ENCODE data around the gene TXLNB.
"Not testable (repeated sequence)": the region's sequence is repeated elsewhere in the genome, so short reads cannot be mapped to it uniquely, and the experiment has no call there.

TXLNB gene

DNA sequence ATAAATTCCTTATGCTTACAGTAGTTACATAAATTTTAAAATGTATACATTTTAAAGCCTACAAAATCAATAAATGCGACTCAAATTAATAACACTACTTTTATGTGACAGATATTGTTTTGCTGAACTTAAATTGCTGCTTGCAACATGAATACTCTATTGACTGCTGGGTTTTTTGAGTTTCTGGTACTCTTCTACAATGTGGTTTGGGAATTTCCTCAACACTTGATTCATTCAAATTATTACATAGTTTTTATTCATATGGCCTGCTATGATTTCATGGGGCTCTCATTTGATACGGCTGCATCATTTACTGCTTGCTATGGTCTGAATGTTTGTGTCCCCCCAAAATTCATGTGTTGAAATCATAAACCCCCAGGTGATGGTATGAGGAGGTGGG, 2.3 kb upstream of the TXLNB start:
- TF ChIP-seq YY1 (IDR thresholded peaks at IDR 0.05; ENCODE audit: insufficient read depth, insufficient read length): no peak
- TF ChIP-seq SUZ12 (IDR thresholded peaks at IDR 0.05; ENCODE audit: extremely low read depth, insufficient read depth, insufficient read length): no peak
- TF ChIP-seq ZNF274 (IDR thresholded peaks at IDR 0.05; ENCODE audit: low read depth, low read length): no peak
- Histone ChIP-seq H3K4me1 (ENCODE audit: insufficient read depth, insufficient read length) (no peaks in the 10 kb centered on the region), H3K9me3 (ENCODE audit: insufficient read depth, low read length) (no peaks in the 10 kb centered on the region), H3K36me3 (ENCODE audit: insufficient read depth, insufficient read length, low read length) (no peaks in the 10 kb centered on the region), H3K4me3 (ENCODE audit: insufficient read length, low read depth) (no peak overlapping the region), H3K27me3 (ENCODE audit: insufficient read depth, insufficient read length) (no peaks in the 10 kb centered on the region), H3K9ac (ENCODE audit: insufficient read length, low read depth) (no peak overlapping the region)
- DNase-seq (ENCODE audit: low read depth, low spot score): no peak

DNA sequence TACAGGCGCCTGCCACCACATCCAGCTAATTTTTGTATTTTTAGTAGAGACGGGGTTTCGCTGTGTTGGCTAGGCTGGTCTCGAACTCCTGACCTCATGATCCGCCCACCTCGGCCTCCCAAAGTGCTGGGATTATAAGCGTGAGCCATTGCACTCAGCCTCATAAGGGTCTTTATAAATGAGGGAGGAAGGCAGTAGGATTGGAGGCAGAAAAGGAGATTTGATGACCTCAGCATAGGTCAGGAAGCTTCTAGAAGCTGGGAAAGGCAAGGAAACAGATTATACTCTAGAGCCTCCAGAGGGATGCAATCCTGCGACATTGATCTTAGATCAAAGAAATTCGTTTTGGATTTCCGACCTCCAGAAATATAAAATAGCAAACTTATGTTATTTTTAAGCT, 1.4 kb upstream of the TXLNB start:
- not testable (repeated sequence) for H3K9me3 ChIP-seq (ENCODE audit: insufficient read depth, low read length); H3K4me3 ChIP-seq (ENCODE audit: insufficient read length, low read depth); H3K36me3 ChIP-seq (ENCODE audit: insufficient read depth, insufficient read length, low read length); DNase-seq (ENCODE audit: low read depth, low spot score); H3K9ac ChIP-seq (ENCODE audit: insufficient read length, low read depth); H3K27me3 ChIP-seq (ENCODE audit: insufficient read depth, insufficient read length); H3K4me1 ChIP-seq (ENCODE audit: insufficient read depth, insufficient read length)

DNA sequence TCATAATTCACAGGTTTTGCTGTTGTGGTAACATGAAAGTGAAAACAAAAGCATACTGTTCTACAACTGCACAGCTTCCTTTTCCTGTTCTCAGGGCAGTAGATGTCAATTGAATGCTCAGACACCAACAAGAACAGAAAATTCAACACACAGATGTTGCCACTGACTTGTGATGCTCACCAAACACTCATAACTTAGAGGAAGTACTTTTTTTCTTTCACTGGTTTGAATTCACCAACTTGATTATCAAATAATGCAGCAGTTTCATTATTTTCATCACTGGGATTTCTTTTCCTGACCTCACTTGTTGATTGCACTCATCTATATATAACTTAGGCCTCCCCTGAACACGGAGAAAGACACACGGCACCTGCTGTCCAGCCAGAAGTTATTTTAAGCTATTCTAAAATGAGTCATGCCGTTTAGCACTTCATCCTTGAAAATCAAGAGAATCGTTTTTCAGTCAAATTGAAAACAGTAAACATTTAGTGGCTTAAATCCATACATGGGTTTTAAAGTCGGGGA, 949 bp downstream of the TXLNB start:
- Histone ChIP-seq H3K27me3 (ENCODE audit: insufficient read depth, insufficient read length) (no peaks in the 10 kb centered on the region), H3K36me3 (ENCODE audit: insufficient read depth, insufficient read length, low read length) (no peaks in the 10 kb centered on the region), H3K4me3 (ENCODE audit: insufficient read length, low read depth) (no peak overlapping the region), H3K4me1 (ENCODE audit: insufficient read depth, insufficient read length) (no peaks in the 10 kb centered on the region), H3K9ac (ENCODE audit: insufficient read length, low read depth) (no peak overlapping the region), H3K9me3 (ENCODE audit: insufficient read depth, low read length) (no peaks in the 10 kb centered on the region)
- no peak for TF ChIP-seq YY1 (IDR thresholded peaks at IDR 0.05; ENCODE audit: insufficient read depth, insufficient read length)
- TF ChIP-seq ZNF274 (IDR thresholded peaks at IDR 0.05; ENCODE audit: low read depth, low read length): no peak
- no peak for TF ChIP-seq SUZ12 (IDR thresholded peaks at IDR 0.05; ENCODE audit: extremely low read depth, insufficient read depth, insufficient read length)
- no peak for DNase-seq (ENCODE audit: low read depth, low spot score)

DNA sequence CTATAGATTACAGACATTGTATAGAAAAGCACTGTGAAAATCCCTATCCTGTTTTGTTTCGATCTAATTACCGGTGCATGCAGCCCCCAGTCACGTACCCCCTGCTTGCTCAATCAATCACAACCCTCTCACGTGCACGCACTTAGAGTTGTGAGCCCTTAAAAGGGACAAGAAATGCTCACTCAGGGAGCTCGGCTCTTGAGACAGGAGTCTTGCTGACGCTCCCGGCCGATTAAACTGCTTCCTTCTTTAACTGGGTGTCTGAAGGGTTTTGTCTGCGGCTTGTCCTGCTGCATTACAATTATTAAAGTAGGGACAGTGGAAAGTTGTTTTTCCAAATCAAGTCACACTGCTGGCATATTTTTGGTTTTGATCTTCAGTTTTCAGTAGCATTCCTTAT, 2.6 kb downstream of the TXLNB start:
- no peaks in the 10 kb centered on the region for H3K9me3 ChIP-seq (ENCODE audit: insufficient read depth, low read length)
- no peak for DNase-seq (ENCODE audit: low read depth, low spot score)
- no peak overlapping the region for H3K4me3 ChIP-seq (ENCODE audit: insufficient read length, low read depth)
- no peaks in the 10 kb centered on the region for H3K36me3 ChIP-seq (ENCODE audit: insufficient read depth, insufficient read length, low read length)
- H3K9ac ChIP-seq (ENCODE audit: insufficient read length, low read depth): no peak overlapping the region
- no peak for TF ChIP-seq SUZ12 (IDR thresholded peaks at IDR 0.05; ENCODE audit: extremely low read depth, insufficient read depth, insufficient read length)
- no peak for TF ChIP-seq ZNF274 (IDR thresholded peaks at IDR 0.05; ENCODE audit: low read depth, low read length)
- TF ChIP-seq YY1 (IDR thresholded peaks at IDR 0.05; ENCODE audit: insufficient read depth, insufficient read length): no peak
- no peaks in the 10 kb centered on the region for H3K27me3 ChIP-seq (ENCODE audit: insufficient read depth, insufficient read length)
- H3K4me1 ChIP-seq (ENCODE audit: insufficient read depth, insufficient read length): no peaks in the 10 kb centered on the region

DNA sequence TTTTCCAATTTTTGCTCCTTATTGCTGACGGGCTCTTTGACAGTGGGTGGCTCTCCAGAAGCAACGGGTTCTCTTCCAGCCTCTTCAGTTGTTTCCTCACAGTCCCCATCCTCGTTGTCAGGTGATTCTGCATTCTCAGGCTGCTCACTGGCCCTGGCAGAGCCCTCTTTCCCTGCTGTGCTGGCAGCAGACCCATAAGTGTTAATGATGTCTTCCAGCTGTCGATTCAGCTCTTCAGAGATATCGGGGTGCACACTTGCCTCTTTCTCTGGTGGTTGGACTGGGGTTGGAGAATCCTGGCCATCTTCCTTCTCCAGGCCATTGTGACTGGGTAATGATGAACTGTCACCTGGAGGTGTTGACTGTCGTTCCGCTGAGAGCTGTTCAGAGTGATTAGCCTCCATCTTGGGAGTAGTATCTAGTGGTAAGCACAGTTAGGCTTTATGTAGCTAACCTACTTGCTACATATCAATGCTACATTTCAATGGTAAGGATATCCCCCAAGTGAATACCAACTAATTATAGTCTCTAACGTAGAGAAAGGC, 3.2 kb downstream of the TXLNB start:
- H3K4me1 ChIP-seq (ENCODE audit: insufficient read depth, insufficient read length): no peaks in the 10 kb centered on the region

DNA sequence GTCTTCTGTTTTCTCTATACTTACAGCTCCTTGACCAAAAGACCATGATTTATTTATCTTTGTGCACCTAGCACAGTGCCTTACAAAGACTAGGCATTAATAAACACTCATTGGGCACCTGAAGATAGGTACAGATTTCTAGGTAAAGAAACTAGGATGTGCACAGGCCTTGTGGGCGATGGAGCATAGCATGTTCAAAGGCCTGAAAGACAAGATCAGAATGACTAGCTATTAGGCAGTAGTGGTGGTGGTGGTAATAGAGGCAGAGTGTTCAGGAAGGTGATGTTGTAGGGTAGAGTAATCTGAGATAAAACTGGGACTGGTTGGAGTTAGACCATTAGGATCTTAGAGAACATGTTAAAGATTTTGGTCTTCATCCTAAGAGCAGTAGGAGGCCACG, 3.9 kb downstream of the TXLNB start:
- Histone ChIP-seq H3K9me3 (ENCODE audit: insufficient read depth, low read length) (no peaks in the 10 kb centered on the region), H3K27me3 (ENCODE audit: insufficient read depth, insufficient read length) (no peaks in the 10 kb centered on the region), H3K9ac (ENCODE audit: insufficient read length, low read depth) (no peak overlapping the region), H3K36me3 (ENCODE audit: insufficient read depth, insufficient read length, low read length) (no peaks in the 10 kb centered on the region), H3K4me1 (ENCODE audit: insufficient read depth, insufficient read length) (no peaks in the 10 kb centered on the region), H3K4me3 (ENCODE audit: insufficient read length, low read depth) (no peak overlapping the region)
- no peak for DNase-seq (ENCODE audit: low read depth, low spot score)
- no peak for TF ChIP-seq ZNF274 (IDR thresholded peaks at IDR 0.05; ENCODE audit: low read depth, low read length)
- TF ChIP-seq SUZ12 (IDR thresholded peaks at IDR 0.05; ENCODE audit: extremely low read depth, insufficient read depth, insufficient read length): no peak
- no peak for TF ChIP-seq YY1 (IDR thresholded peaks at IDR 0.05; ENCODE audit: insufficient read depth, insufficient read length)

More for the DNA sequence above, 3.2 kb downstream of the TXLNB start:
- no peaks in the 10 kb centered on the region for H3K36me3 ChIP-seq (ENCODE audit: insufficient read depth, insufficient read length, low read length)
- TF ChIP-seq YY1 (IDR thresholded peaks at IDR 0.05; ENCODE audit: insufficient read depth, insufficient read length): no peak
- TF ChIP-seq ZNF274 (IDR thresholded peaks at IDR 0.05; ENCODE audit: low read depth, low read length): no peak
- no peak for TF ChIP-seq SUZ12 (IDR thresholded peaks at IDR 0.05; ENCODE audit: extremely low read depth, insufficient read depth, insufficient read length)
- no peak overlapping the region for H3K4me3 ChIP-seq (ENCODE audit: insufficient read length, low read depth)
- no peak overlapping the region for H3K9ac ChIP-seq (ENCODE audit: insufficient read length, low read depth)
- DNase-seq (ENCODE audit: low read depth, low spot score): no peak
- H3K9me3 ChIP-seq (ENCODE audit: insufficient read depth, low read length): no peaks in the 10 kb centered on the region
- no peaks in the 10 kb centered on the region for H3K27me3 ChIP-seq (ENCODE audit: insufficient read depth, insufficient read length)

DNA sequence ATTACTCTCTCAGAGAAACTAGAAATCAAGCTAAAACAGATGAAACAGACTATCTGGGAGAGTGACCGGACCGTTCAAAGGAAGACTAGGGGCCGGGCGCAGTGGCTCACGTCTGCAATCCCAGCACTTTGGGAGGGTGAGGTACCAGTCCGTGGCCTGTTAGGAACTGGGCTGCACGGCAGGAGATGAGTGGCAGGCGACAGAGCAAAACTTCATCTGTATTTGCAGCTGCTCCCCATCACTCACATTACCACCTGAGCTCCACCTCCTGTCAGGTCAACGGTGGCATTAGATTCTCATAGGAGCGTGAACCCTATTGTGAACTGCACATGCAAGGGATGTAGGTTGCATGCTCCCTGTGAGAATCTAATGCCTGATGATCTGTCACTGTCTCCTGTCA, 5.4 kb downstream of the TXLNB start:
- not testable (repeated sequence) for H3K9ac ChIP-seq (ENCODE audit: insufficient read length, low read depth); H3K4me1 ChIP-seq (ENCODE audit: insufficient read depth, insufficient read length); H3K9me3 ChIP-seq (ENCODE audit: insufficient read depth, low read length); H3K4me3 ChIP-seq (ENCODE audit: insufficient read length, low read depth); H3K36me3 ChIP-seq (ENCODE audit: insufficient read depth, insufficient read length, low read length); H3K27me3 ChIP-seq (ENCODE audit: insufficient read depth, insufficient read length); DNase-seq (ENCODE audit: low read depth, low spot score)

DNA sequence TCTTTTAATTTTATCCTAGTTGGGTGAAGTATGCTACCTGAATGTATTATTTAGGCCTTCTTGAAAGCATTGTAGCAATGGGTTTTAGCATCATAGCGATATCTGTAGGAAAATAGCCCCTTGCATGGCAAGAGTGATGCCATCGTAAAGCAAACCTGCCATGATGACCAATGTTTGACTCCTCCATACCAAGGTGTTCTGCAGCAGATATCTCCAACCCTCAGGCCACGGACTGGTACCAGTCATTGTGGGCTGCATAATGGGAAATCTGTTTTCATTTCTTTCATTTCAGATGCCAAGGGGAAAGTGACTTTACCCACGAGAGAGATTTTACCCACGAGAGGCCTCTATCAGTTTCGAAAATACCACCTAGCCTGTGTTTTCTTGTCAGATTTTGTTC, 6.2 kb downstream of the TXLNB start:
- H3K9me3 ChIP-seq (ENCODE audit: insufficient read depth, low read length): no peaks in the 10 kb centered on the region
- TF ChIP-seq SUZ12 (IDR thresholded peaks at IDR 0.05; ENCODE audit: extremely low read depth, insufficient read depth, insufficient read length): no peak
- TF ChIP-seq YY1 (IDR thresholded peaks at IDR 0.05; ENCODE audit: insufficient read depth, insufficient read length): no peak
- no peak for DNase-seq (ENCODE audit: low read depth, low spot score)
- H3K4me3 ChIP-seq (ENCODE audit: insufficient read length, low read depth): no peak overlapping the region
- H3K36me3 ChIP-seq (ENCODE audit: insufficient read depth, insufficient read length, low read length): no peaks in the 10 kb centered on the region
- H3K27me3 ChIP-seq (ENCODE audit: insufficient read depth, insufficient read length): no peaks in the 10 kb centered on the region
- no peak overlapping the region for H3K9ac ChIP-seq (ENCODE audit: insufficient read length, low read depth)
- no peaks in the 10 kb centered on the region for H3K4me1 ChIP-seq (ENCODE audit: insufficient read depth, insufficient read length)

All from NT2/D1 (cell line).